SU-DHL-6 (cell line): ENCODE measurements around the gene OR7E24.

Experiments
- H2AFZ ChIP-seq: fragments of 200-600 bp; sonication (generic); 2 replicates; pipeline ENCODE4 v1.6.1; 2014; ENCODE audit warnings: low read depth, mild to moderate bottlenecking, moderate library complexity, mixed read lengths, antibody characterized with exemption, low read length; ENCODE audit not compliant: severe bottlenecking
- H3F3A ChIP-seq: fragments of 200-600 bp; shearing (Covaris generic); 2 replicates; pipeline ENCODE4 v1.6.0; 2016; ENCODE audit warnings: antibody characterized with exemption, mild to moderate bottlenecking; ENCODE audit not compliant: insufficient read depth
- H3K27ac ChIP-seq: fragments of 200-600 bp; sonication (generic); 2 replicates; pipeline ENCODE4 v1.5.1; 2016; ENCODE audit warnings: low read depth, mild to moderate bottlenecking, low read length, moderate library complexity, mixed read lengths
- H3K27me3 ChIP-seq: fragments of 200-600 bp; sonication (generic), shearing (Covaris generic); 2 replicates; pipeline ENCODE4 v1.6.0; 2014; ENCODE audit warnings: mild to moderate bottlenecking, low read length
- H3K36me3 ChIP-seq: fragments of 200-600 bp; sonication (generic); 2 replicates; pipeline ENCODE4 v1.6.1; 2014; ENCODE audit warnings: mild to moderate bottlenecking, low read length, mixed read lengths
- H3K4me2 ChIP-seq: fragments of 300-600, 200-600 bp; shearing (Covaris generic), sonication (generic); 2 replicates; pipeline ENCODE4 v1.6.0; 2014; ENCODE audit warnings: low read length, low read depth, mild to moderate bottlenecking; ENCODE audit not compliant: poor library complexity, severe bottlenecking
- H3K4me3 ChIP-seq: fragments of 200-600 bp; sonication (generic); 2 replicates; pipeline ENCODE4 v1.5.1; 2014; ENCODE audit warnings: antibody characterized with exemption, low read length, mild to moderate bottlenecking, mixed read lengths; ENCODE audit not compliant: insufficient read depth, poor library complexity, severe bottlenecking
- H3K79me2 ChIP-seq: fragments of 200-600 bp; sonication (generic); 2 replicates; pipeline ENCODE4 v1.6.1; 2014; ENCODE audit warnings: mild to moderate bottlenecking, low read length, moderate library complexity; ENCODE audit not compliant: insufficient read depth
- H3K9ac ChIP-seq: fragments of 200-600 bp; sonication (generic); 2 replicates; pipeline ENCODE4 v1.7.0; 2014; ENCODE audit warnings: mild to moderate bottlenecking, low read length
- H3K9me2 ChIP-seq: fragments of 200-600 bp; sonication (generic); replicated peaks from 2 replicates; pipeline ENCODE4 v1.6.1; 2014; ENCODE audit warnings: low read length; ENCODE audit not compliant: insufficient read depth
- H3K9me3 ChIP-seq: fragments of 200-600 bp; sonication (generic); 2 replicates; pipeline ENCODE4 v1.6.1; 2014; ENCODE audit warnings: low read length, mixed read lengths; ENCODE audit not compliant: insufficient read depth
- H4K20me1 ChIP-seq: fragments of 200-600 bp; sonication (generic); 2 replicates; pipeline ENCODE4 v1.6.1; 2014; ENCODE audit warnings: low read depth, mild to moderate bottlenecking, antibody characterized with exemption, low read length, moderate library complexity, mixed read lengths
- CTCF ChIP-seq: fragments of 200-600 bp; sonication (generic); IDR thresholded peaks from one replicate; pipeline ENCODE4 v1.5.1; 2017; ENCODE audit warnings: antibody characterized with exemption, mild to moderate bottlenecking, low read length, moderate library complexity; ENCODE audit not compliant: insufficient read depth, poor library complexity, severe bottlenecking
- EZH2phosphoT487 ChIP-seq: fragments of 200-600 bp; sonication (generic), shearing (Covaris generic); conservative IDR thresholded peaks from 2 replicates; pipeline ENCODE4 v1.6.1; 2018; ENCODE audit warnings: mild to moderate bottlenecking, antibody characterized with exemption, low read length, moderate library complexity, mixed read lengths

Gene OR7E24

GRCh38 chr19:9296336-9296735 is 45.6 kb downstream of the OR7E24 start:
- H3K4me2 ChIP-seq = no peak overlapping the region
- H3K9ac ChIP-seq = no peak overlapping the region
- H3K36me3 ChIP-seq = peaks cover 49% of the 10 kb centered on the region
- no peak overlapping the region for H3K27ac ChIP-seq
- H3K27me3 ChIP-seq = no peaks in the 10 kb centered on the region
- no peaks in the 10 kb centered on the region for H3F3A ChIP-seq
- H2AFZ ChIP-seq = no peak overlapping the region
- H3K9me2 ChIP-seq = no peaks in the 10 kb centered on the region
- no peaks in the 10 kb centered on the region for H3K79me2 ChIP-seq
- TF ChIP-seq EZH2phosphoT487 = no peak
- no peak for TF ChIP-seq CTCF
- H3K9me3 ChIP-seq = peaks cover 36% of the 10 kb centered on the region; the same call in 1 of the 2 replicates
- H4K20me1 ChIP-seq = no peaks in the 10 kb centered on the region
- no peak overlapping the region for H3K4me3 ChIP-seq
